Keratinocyte (primary cell): ENCODE measurements around the gene SVOPL. TPM values are rescaled to one million over a fixed set of nuclear protein-coding genes. Genes with fewer than 3 reads are reported as not detected.

Experiments
- DNase-seq: peaks from one replicate; pipeline ENCODE4 v3.0.0-alpha.2; 2011; ENCODE audit warnings: low read depth, missing footprints, low spot score
- FAIRE-seq: peaks from 2 replicates; lab custom pipeline; 2011; peaks lifted over from hg19 to GRCh38; lab: Jason Lieb, UNC
- H2AFZ ChIP-seq: 2 replicates; pipeline ENCODE4 v1.6.0; 2012; ENCODE audit warnings: low read length, control low read depth, inconsistent platforms; ENCODE audit not compliant: control insufficient read depth
- H3K27ac ChIP-seq: 2 replicates; pipeline ENCODE4 v1.5.1; 2011; ENCODE audit warnings: low read length; ENCODE audit not compliant: control insufficient read depth, insufficient read depth
- H3K27me3 ChIP-seq: 3 replicates; pipeline ENCODE4 v1.6.0; 2011; ENCODE audit warnings: low read length; ENCODE audit not compliant: control insufficient read depth, insufficient read depth; ENCODE audit errors: extremely low read depth
- H3K36me3 ChIP-seq, 2 experiments: 2 replicates in 1 of 2; 3 replicates in 1 of 2; pipeline ENCODE4 v1.5.1; 2011; ENCODE audit warnings: low read length in 2 of 2, mild to moderate bottlenecking in 1 of 2; ENCODE audit not compliant: control insufficient read depth in 2 of 2, insufficient read depth in 2 of 2; ENCODE audit errors: extremely low read depth in 1 of 2
- H3K4me1 ChIP-seq: 3 replicates; pipeline ENCODE4 v1.5.1; 2011; ENCODE audit warnings: low read length; ENCODE audit not compliant: control insufficient read depth, insufficient read depth; ENCODE audit errors: extremely low read depth
- H3K4me2 ChIP-seq: 3 replicates; pipeline ENCODE4 v1.6.0; 2011; ENCODE audit warnings: low read depth, low read length; ENCODE audit not compliant: control insufficient read depth, insufficient read depth; ENCODE audit errors: extremely low read depth
- H3K4me3 ChIP-seq, 3 experiments: fragments of 200-600 bp in 1 of 3; sonication (generic) in 1 of 3; 2 replicates in 2 of 3; 3 replicates in 1 of 3; pipeline ENCODE4 v1.5.1; 2011 to 2016; ENCODE audit warnings: low read length in 3 of 3, mild to moderate bottlenecking in 3 of 3, control low read depth in 2 of 3, inconsistent platforms in 1 of 3, low read depth in 1 of 3, mixed read lengths in 1 of 3, mixed run types in 1 of 3, moderate library complexity in 1 of 3; ENCODE audit not compliant: control insufficient read depth in 2 of 3, insufficient read depth in 2 of 3; ENCODE audit errors: extremely low read depth in 1 of 3
- H3K79me2 ChIP-seq: 2 replicates; pipeline ENCODE4 v1.6.0; 2012; ENCODE audit warnings: low read length; ENCODE audit not compliant: control insufficient read depth, insufficient read depth
- H3K9ac ChIP-seq: 3 replicates; pipeline ENCODE4 v1.6.0; 2011; ENCODE audit warnings: low read length; ENCODE audit not compliant: control insufficient read depth, insufficient read depth; ENCODE audit errors: extremely low read depth
- H3K9me1 ChIP-seq: 3 replicates; pipeline ENCODE4 v1.6.0; 2011; ENCODE audit warnings: low read length; ENCODE audit not compliant: control insufficient read depth, insufficient read depth; ENCODE audit errors: extremely low read depth
- H3K9me3 ChIP-seq: 2 replicates; pipeline ENCODE4 v1.5.1; 2012; ENCODE audit warnings: low read depth, low read length; ENCODE audit not compliant: control insufficient read depth
- H4K20me1 ChIP-seq: 3 replicates; pipeline ENCODE4 v1.6.0; 2011; ENCODE audit warnings: low read length; ENCODE audit not compliant: control insufficient read depth, insufficient read depth; ENCODE audit errors: extremely low read depth
- EZH2 ChIP-seq: IDR thresholded peaks from one replicate; pipeline ENCODE4 v1.6.1; 2012; ENCODE audit warnings: inconsistent platforms, mild to moderate bottlenecking, low read length, moderate library complexity
- dilution Hi-C: fragments of 300-500 bp; cut with MboI; formaldehyde crosslinking; loops from one replicate; pipeline ENCODE4 v1.7.0; 2020; ENCODE audit warnings: low sequenced_read_pairs; ENCODE audit not compliant: extremely low pct_ligation_motif_present
- polyA plus RNA-seq, 5 experiments: library from polyadenylated mRNA; depleted of rRNA in 3 of 5; stranded (reverse) in 3 of 5; stranded (forward) in 1 of 5; unstranded in 1 of 5; fragments of >200 nt; gene quantifications; 1 replicate in 1 of 5; 2 replicates in 3 of 5; 3 replicates in 1 of 5; pipeline versions ENCODE4 v1.2.1 to v1.2.3, GENCODE V29; 2011 to 2012; ENCODE audit warnings: missing spikeins in 2 of 5, low read depth in 1 of 5, low replicate concordance in 1 of 5
- TF ChIP-seq, protein P1 (sequence below), 3 experiments: IDR thresholded peaks in 1 of 3; conservative IDR thresholded peaks in 1 of 3; optimal IDR thresholded peaks in 1 of 3; 2 replicates in 2 of 3; 3 replicates in 1 of 3; pipeline versions ENCODE3 to v1.5.1; 2011; ENCODE audit warnings: low read length in 3 of 3, mild to moderate bottlenecking in 3 of 3, moderate library complexity in 2 of 3, control low read depth in 1 of 3, inconsistent platforms in 1 of 3; ENCODE audit not compliant: insufficient read depth in 2 of 3; ENCODE audit errors: extremely low read depth in 1 of 3

The SVOPL gene
- polyA plus RNA-seq, 1 donor (not counting 4 experiments of a cell fraction or from before 2014, with no cell fraction given): not detected

DNA sequence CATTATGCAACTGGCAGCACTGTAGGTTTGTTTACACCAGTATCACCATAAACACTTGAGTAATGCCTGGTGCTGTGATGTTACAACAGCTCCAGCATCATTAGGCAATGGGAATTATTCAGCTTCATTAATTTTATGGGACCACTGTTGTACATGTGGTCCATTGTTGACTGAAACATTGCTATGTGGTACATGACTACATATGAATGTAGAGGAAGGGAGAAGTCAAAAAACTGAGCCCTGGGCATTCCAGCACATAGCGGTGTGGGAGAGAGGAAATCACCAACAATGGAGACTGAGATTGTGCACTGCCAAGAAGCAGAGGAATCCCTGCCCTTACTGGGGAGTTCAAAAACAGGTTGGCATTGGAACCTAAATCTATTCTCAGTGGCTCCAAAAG is 152.1 kb downstream of the SVOPL start:
- no peak overlapping the region for H3K4me2 ChIP-seq
- dilution Hi-C loops: no loop called here
- H2AFZ ChIP-seq: no peak overlapping the region
- H3K9me1 ChIP-seq: no peaks in the 10 kb centered on the region
- no peak overlapping the region for H3K27ac ChIP-seq
- FAIRE-seq (no peak), DNase-seq (no peak)
- no peaks in the 10 kb centered on the region for H3K9me3 ChIP-seq
- no peaks in the 10 kb centered on the region for H3K27me3 ChIP-seq
- H3K4me3 ChIP-seq: no peak overlapping the region
- no peak overlapping the region for H3K9ac ChIP-seq
- no peak for TF ChIP-seq EZH2
- TF ChIP-seq, protein P1, sequence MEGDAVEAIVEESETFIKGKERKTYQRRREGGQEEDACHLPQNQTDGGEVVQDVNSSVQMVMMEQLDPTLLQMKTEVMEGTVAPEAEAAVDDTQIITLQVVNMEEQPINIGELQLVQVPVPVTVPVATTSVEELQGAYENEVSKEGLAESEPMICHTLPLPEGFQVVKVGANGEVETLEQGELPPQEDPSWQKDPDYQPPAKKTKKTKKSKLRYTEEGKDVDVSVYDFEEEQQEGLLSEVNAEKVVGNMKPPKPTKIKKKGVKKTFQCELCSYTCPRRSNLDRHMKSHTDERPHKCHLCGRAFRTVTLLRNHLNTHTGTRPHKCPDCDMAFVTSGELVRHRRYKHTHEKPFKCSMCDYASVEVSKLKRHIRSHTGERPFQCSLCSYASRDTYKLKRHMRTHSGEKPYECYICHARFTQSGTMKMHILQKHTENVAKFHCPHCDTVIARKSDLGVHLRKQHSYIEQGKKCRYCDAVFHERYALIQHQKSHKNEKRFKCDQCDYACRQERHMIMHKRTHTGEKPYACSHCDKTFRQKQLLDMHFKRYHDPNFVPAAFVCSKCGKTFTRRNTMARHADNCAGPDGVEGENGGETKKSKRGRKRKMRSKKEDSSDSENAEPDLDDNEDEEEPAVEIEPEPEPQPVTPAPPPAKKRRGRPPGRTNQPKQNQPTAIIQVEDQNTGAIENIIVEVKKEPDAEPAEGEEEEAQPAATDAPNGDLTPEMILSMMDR (optimal IDR thresholded peaks at IDR 0.05 in 1 of 3, IDR thresholded peaks at IDR 0.05 in 1 of 3, conservative IDR thresholded peaks at IDR 0.05 in 1 of 3; ENCODE audit: extremely low read depth in 1 of 3, insufficient read depth in 2 of 3, low read length in 3 of 3): no peak
- H3K4me1 ChIP-seq: no peaks in the 10 kb centered on the region
- peaks cover 0 to 3% of the 10 kb centered on the region in 2 experiments for H3K36me3 ChIP-seq
- no peaks in the 10 kb centered on the region for H3K79me2 ChIP-seq
- H4K20me1 ChIP-seq: no peaks in the 10 kb centered on the region

DNA sequence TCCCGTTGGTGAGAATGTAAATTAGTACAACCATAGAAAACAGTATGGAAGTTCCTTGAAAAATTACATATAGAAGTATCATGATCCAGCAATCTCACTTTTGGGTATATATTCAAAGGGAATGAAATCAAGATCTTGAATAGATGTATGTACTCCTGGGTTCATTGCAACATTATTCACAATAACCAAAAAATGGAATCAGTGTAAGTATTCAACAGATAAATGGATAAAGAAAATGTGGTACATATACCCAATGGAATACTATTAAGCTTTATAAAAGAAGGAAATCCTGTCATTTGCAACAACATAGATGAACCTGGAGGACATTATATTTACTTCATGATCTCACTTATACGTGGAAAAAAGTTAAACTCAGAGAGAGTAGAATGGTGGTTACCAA is 154.3 kb downstream of the SVOPL start:
- no peak overlapping the region for H3K9ac ChIP-seq
- DNase-seq: no peak
- H2AFZ ChIP-seq: no peak overlapping the region
- H3K27me3 ChIP-seq: no peaks in the 10 kb centered on the region
- no peaks in the 10 kb centered on the region for H3K36me3 ChIP-seq
- H3K79me2 ChIP-seq: no peaks in the 10 kb centered on the region
- H4K20me1 ChIP-seq: no peaks in the 10 kb centered on the region
- no peak overlapping the region for H3K4me3 ChIP-seq
- no peaks in the 10 kb centered on the region for H3K9me1 ChIP-seq
- dilution Hi-C loops: no loop called here
- H3K4me1 ChIP-seq: no peaks in the 10 kb centered on the region
- H3K27ac ChIP-seq: no peak overlapping the region
- no peak for FAIRE-seq
- H3K9me3 ChIP-seq: no peaks in the 10 kb centered on the region
- TF ChIP-seq, protein P1 (optimal IDR thresholded peaks at IDR 0.05 in 1 of 3, IDR thresholded peaks at IDR 0.05 in 1 of 3, conservative IDR thresholded peaks at IDR 0.05 in 1 of 3; ENCODE audit: extremely low read depth in 1 of 3, insufficient read depth in 2 of 3, low read length in 3 of 3): no peak
- TF ChIP-seq EZH2: no peak
- H3K4me2 ChIP-seq: no peak overlapping the region
